ENCODE data around the gene CHURC1.

Gene CHURC1

GRCh38 chr14:64973826-64974225, 59.6 kb downstream of the CHURC1 start:
- POLR2A ChIA-PET = no interaction called here
- TF ChIP-seq CTCF (IDR thresholded peaks at IDR 0.05; ENCODE audit: insufficient read depth, low read length, missing control alignments) = no peak
- no peak for DNase-seq (ENCODE audit: low read depth, low spot score)
- CTCF ChIA-PET = interaction anchor here (9.1 kb wide), 1 partner anchor 10 kb away, joined by 111 read pairs; the partner anchor contains the start of gene FNTB
- H3K4me3 ChIP-seq (ENCODE audit: low read depth, low read length) = no peak overlapping the region

GRCh38 chr14:64974563-64974962, 60.3 kb downstream of the CHURC1 start:
- no peak for DNase-seq (ENCODE audit: low read depth, low spot score)
- CTCF ChIA-PET = interaction anchor here (1.3 to 9.1 kb wide), 2 partner anchors 10 to 45 kb away, joined by 7 to 111 read pairs; partner anchors contain the start of gene FNTB
- POLR2A ChIA-PET = interaction anchor here (1.1 kb wide), 1 partner anchor 12 kb away, joined by 6 read pairs; the partner anchor contains the start of gene FNTB
- TF ChIP-seq CTCF (IDR thresholded peaks at IDR 0.05; ENCODE audit: insufficient read depth, low read length, missing control alignments) = no peak
- H3K4me3 ChIP-seq (ENCODE audit: low read depth, low read length) = no peak overlapping the region

DNA sequence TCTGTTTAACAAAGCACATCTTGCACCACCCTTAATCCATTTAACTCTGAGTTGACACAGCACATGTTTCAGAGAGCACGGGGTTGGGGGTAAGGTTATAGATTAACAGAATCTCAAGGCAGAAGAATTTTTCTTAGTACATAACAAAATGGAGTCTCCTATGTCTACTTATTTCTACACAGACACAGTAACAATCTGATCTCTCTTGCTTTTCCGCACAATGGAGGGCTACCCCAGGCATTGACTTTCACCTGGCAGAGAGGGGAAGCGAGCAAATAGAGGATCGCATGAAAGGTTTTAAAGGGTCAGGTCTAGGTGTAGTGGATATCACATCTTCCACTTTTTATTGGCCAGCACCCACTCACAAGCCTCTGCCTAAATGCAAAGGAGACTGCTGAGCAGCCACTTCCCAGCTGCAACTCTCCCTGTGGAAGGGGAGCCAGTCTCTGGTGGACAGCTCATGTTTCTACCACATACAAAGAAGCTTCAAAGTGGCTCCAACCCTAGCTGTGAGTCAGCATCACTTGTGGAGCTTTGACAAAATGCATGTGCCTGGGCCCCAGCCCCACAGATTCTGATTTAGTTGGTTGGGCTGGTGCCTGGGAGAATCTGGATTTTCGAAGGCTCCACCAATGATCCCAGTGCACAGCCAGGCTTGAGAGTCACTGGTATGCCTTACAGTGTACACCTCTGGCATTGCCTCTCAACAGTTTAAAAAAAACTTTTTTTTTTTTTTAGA, 65.2 kb downstream of the CHURC1 start:
- CTCF ChIA-PET = interaction anchor here (1.0 to 16.5 kb wide), 4 partner anchors 10 to 156 kb away, joined by 3 to 277 read pairs (median 95); no protein-coding TSS in a partner anchor
- no peak for DNase-seq (ENCODE audit: low read depth, low spot score)
- POLR2A ChIA-PET = interaction anchor here (0.6 kb wide), 1 partner anchor 8 kb away, joined by 3 read pairs; no protein-coding TSS in a partner anchor
- no peak for TF ChIP-seq CTCF (IDR thresholded peaks at IDR 0.05; ENCODE audit: insufficient read depth, low read length, missing control alignments)
- H3K4me3 ChIP-seq (ENCODE audit: low read depth, low read length) = no peak overlapping the region

DNA sequence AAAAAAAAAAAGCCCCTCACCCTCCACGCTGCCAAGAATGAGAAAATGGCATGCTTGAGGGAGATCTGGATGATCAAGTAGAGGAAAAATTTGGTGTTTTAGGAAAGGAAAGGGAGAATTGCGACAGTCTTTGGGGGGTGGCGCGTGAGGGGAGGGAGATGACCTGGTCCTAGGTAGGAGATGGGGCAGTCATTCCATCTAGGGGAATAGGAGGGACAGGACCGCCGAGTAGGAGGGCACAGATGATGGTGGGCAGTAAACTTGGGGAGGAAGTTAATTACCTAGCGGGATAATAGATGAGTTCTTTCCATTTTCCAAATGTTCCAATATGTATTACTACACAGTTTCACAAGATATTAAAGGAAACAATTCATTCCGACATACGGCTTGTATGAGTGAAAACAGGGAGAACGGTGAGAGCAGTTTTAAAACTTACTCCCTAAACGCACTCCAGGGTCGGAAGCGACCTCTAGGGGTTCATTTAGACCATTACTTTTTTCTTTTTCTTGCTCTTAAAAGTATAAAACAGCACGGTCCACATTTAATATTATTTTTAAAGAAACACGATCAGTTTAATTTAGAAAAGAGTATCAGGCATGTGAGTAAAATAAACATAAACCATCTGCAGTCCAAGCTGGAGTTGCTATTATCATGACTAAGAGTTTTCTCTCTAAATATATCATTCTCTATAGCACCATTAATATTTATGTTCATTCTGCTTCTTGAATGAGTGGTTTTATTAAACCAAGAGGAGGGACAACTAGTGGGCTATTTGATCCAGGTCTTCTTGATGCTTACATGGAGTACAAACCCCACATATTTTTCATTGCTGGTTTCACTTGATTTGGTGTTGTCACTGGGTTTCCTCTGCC, 69.4 kb downstream of the CHURC1 start:
- H3K4me3 ChIP-seq (ENCODE audit: low read depth, low read length) = peak overlapping the region; percentile 42
- peak; percentile 24 for DNase-seq (ENCODE audit: low read depth, low spot score)
- CTCF ChIA-PET = interaction anchor here (0.8 to 16.5 kb wide), 13 partner anchors 10 to 559 kb away, joined by 3 to 277 read pairs (median 5); partner anchors contain the start of gene RAB15
- peak; percentile 59 for TF ChIP-seq CTCF (IDR thresholded peaks at IDR 0.05; ENCODE audit: insufficient read depth, low read length, missing control alignments)
- POLR2A ChIA-PET = no interaction called here

Data from AG04449 (cell line).